HEK293 (cell line): ENCODE results near the gene LRRFIP1.
"Not testable (repeated sequence)": the region's sequence is repeated elsewhere in the genome, so short reads cannot be mapped to it uniquely, and the experiment has no call there.

Experiments
- ATF2 ChIP-seq: fragments of 450-650 bp; formaldehyde crosslinking; IDR thresholded peaks from 2 replicates; pipeline ENCODE4 v1.5.1; 2016; ENCODE audit warnings: missing biosample characterization, missing genetic modification characterization, low read depth
- KLF16 ChIP-seq: fragments of 450-650 bp; formaldehyde crosslinking; IDR thresholded peaks from 2 replicates; pipeline ENCODE4 v1.5.1; 2017; ENCODE audit warnings: missing biosample characterization, missing genetic modification characterization
- MZF1 ChIP-seq: fragments of 450-650 bp; formaldehyde crosslinking; IDR thresholded peaks from 2 replicates; pipeline ENCODE4 v1.5.1; 2017; ENCODE audit warnings: missing biosample characterization, missing genetic modification characterization, borderline replicate concordance
- TCF7L2 ChIP-seq: IDR thresholded peaks from 2 replicates; pipeline ENCODE4 v1.6.1; 2011; ENCODE audit warnings: low read depth, mild to moderate bottlenecking, inconsistent platforms, low read length, moderate library complexity, borderline replicate concordance
- TF ChIP-seq, protein P1 (sequence below): fragments of 450-650 bp; formaldehyde crosslinking; IDR thresholded peaks from 2 replicates; pipeline ENCODE4 v1.5.1; 2016; ENCODE audit warnings: missing biosample characterization, missing genetic modification characterization
- TF ChIP-seq, protein P2 (sequence below): fragments of 450-650 bp; formaldehyde crosslinking; IDR thresholded peaks from 2 replicates; pipeline ENCODE4 v1.5.1; 2016; ENCODE audit warnings: missing biosample characterization, missing genetic modification characterization

DNA sequence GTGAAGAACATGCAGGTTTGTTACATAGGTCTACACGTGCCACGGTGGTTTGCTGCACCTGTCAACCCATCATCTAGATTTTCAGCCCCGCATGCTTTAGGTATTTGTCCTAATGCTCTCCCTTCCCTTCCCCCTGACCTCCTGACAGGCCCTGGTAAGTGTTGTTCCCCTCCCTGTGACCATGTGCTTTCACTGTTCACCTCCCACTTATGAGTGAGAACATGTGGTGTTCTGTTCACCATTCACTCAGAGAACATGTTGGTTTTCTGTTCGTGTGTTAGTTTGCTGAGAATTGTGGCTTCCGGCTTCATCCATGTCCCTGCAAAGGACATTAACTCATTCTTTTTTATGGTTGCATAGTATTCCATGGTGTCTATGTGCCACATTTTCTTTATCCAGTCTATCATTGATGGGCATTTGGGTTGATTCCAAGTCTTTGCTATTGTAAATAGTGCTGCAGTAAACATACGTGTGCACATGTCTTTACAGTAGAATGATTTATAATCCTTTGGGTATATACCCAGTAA lies 39.7 kb downstream of the LRRFIP1 start:
- TF ChIP-seq, protein P1, sequence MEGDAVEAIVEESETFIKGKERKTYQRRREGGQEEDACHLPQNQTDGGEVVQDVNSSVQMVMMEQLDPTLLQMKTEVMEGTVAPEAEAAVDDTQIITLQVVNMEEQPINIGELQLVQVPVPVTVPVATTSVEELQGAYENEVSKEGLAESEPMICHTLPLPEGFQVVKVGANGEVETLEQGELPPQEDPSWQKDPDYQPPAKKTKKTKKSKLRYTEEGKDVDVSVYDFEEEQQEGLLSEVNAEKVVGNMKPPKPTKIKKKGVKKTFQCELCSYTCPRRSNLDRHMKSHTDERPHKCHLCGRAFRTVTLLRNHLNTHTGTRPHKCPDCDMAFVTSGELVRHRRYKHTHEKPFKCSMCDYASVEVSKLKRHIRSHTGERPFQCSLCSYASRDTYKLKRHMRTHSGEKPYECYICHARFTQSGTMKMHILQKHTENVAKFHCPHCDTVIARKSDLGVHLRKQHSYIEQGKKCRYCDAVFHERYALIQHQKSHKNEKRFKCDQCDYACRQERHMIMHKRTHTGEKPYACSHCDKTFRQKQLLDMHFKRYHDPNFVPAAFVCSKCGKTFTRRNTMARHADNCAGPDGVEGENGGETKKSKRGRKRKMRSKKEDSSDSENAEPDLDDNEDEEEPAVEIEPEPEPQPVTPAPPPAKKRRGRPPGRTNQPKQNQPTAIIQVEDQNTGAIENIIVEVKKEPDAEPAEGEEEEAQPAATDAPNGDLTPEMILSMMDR (tag by site-specific recombination) = not testable (repeated sequence)
- TF ChIP-seq, protein P2, sequence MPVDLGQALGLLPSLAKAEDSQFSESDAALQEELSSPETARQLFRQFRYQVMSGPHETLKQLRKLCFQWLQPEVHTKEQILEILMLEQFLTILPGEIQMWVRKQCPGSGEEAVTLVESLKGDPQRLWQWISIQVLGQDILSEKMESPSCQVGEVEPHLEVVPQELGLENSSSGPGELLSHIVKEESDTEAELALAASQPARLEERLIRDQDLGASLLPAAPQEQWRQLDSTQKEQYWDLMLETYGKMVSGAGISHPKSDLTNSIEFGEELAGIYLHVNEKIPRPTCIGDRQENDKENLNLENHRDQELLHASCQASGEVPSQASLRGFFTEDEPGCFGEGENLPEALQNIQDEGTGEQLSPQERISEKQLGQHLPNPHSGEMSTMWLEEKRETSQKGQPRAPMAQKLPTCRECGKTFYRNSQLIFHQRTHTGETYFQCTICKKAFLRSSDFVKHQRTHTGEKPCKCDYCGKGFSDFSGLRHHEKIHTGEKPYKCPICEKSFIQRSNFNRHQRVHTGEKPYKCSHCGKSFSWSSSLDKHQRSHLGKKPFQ (tag by site-specific recombination) = not testable (repeated sequence)
- not testable (repeated sequence) for TF ChIP-seq MZF1; KLF16 (tag by site-specific recombination); ATF2 (tag by site-specific recombination); TCF7L2
